HCT116 (cell line): Measurements from ENCODE around the gene PODN. TPM values are rescaled to one million over a fixed set of nuclear protein-coding genes. Genes with fewer than 3 reads are reported as not detected.

Experiments used
- ATAC-seq: fragments of 200-7000 bp; cut with Tn5 transposase; 2 replicates; pipeline ENCODE4 v1.9.1; 2020; ENCODE audit warnings: mild to moderate bottlenecking, moderate library complexity
- BruUV-seq: library from RNA; stranded (reverse); fragments of 400-500 nt; replicated peaks from 2 replicates; lab custom pipeline; 2021; lab: Mats Ljungman, UMichigan
- CTCF ChIA-PET: fragments of 300-600 bp; sonication (Branson Sonifier 250); formaldehyde crosslinking; loops from one replicate; lab custom pipeline; 2021; ENCODE audit warnings: antibody characterized with exemption; lab: Charles Lee
- POLR2A ChIA-PET: fragments of 300-600, 350-600 bp; sonication (Branson Sonifier 250); formaldehyde crosslinking; loops from one replicate; lab custom pipeline; 2021; ENCODE audit warnings: antibody characterized with exemption; lab: Charles Lee
- RAD21 ChIA-PET, 2 experiments: fragments of 300-600 bp; sonication (Branson Sonifier 250); formaldehyde crosslinking; loops; one replicate each; lab custom pipeline; 2023; ENCODE audit warnings: low total read pairs in 2 of 2; ENCODE audit not compliant: uncharacterized antibody in 2 of 2, unreplicated experiment in 2 of 2, low non-redundant PET in 1 of 2; lab: Charles Lee
- DNase-seq: peaks from one replicate; pipeline ENCODE4 v3.0.0-alpha.2; 2010; ENCODE audit warnings: low read depth, low spot score
- H2AFZ ChIP-seq: fragments of 200-600 bp; shearing (Covaris generic), sonication (generic); 2 replicates; pipeline ENCODE4 v1.6.1; 2017; ENCODE audit warnings: low read depth, mixed run types, mixed read lengths, antibody characterized with exemption, low read length; ENCODE audit not compliant: poor library complexity, severe bottlenecking
- H3K27ac ChIP-seq: 2 replicates; pipeline ENCODE4 v1.5.1; 2012; ENCODE audit warnings: low read depth, low read length
- H3K27me3 ChIP-seq: fragments of 200-600 bp; sonication (generic); 2 replicates; pipeline ENCODE4 v1.6.1; 2016; ENCODE audit warnings: mixed run types, low read length, mixed read lengths; ENCODE audit not compliant: insufficient read depth
- H3K36me3 ChIP-seq, 2 experiments: fragments of 200-500 bp in 1 of 2; fragments of 200-600 bp in 1 of 2; sonication (Bioruptor generic) in 1 of 2; sonication (generic) in 1 of 2; 2 replicates each; pipeline versions ENCODE4 v1.5.1 to v1.6.1; 2014 to 2016; ENCODE audit warnings: low read length in 2 of 2, inconsistent platforms in 1 of 2, mixed read lengths in 1 of 2, mixed run types in 1 of 2; ENCODE audit not compliant: insufficient read depth in 2 of 2, control insufficient read depth in 1 of 2
- H3K4me1 ChIP-seq, 2 experiments: fragments of 200-600 bp in 1 of 2; sonication (generic) in 1 of 2; 2 replicates each; pipeline versions ENCODE4 v1.5.1 to v1.6.1; 2012 to 2017; ENCODE audit warnings: low read length in 2 of 2, inconsistent platforms in 1 of 2, mild to moderate bottlenecking in 1 of 2, mixed read lengths in 1 of 2, mixed run types in 1 of 2, moderate library complexity in 1 of 2; ENCODE audit not compliant: insufficient read depth in 2 of 2, control insufficient read depth in 1 of 2
- H3K4me2 ChIP-seq: fragments of 200-600 bp; sonication (generic); 2 replicates; pipeline ENCODE4 v1.6.1; 2017; ENCODE audit warnings: mixed run types, low read length, mixed read lengths
- H3K4me3 ChIP-seq, 2 experiments: fragments of 200-600 bp in 1 of 2; sonication (generic) in 1 of 2; replicated peaks in 1 of 2; 2 replicates each; pipeline ENCODE4 v1.5.1; 2011 to 2016; ENCODE audit warnings: low read length in 2 of 2, control low read depth in 1 of 2, low read depth in 1 of 2, mild to moderate bottlenecking in 1 of 2, mixed read lengths in 1 of 2, mixed run types in 1 of 2
- H3K79me2 ChIP-seq: fragments of 200-600 bp; sonication (generic); 2 replicates; pipeline ENCODE4 v1.6.1; 2017; ENCODE audit warnings: mild to moderate bottlenecking, mixed run types, low read length, moderate library complexity, mixed read lengths; ENCODE audit not compliant: insufficient read depth
- H3K9ac ChIP-seq: fragments of 200-600 bp; sonication (generic); 2 replicates; pipeline ENCODE4 v1.6.1; 2016; ENCODE audit warnings: low read length, mixed read lengths
- H3K9me2 ChIP-seq: fragments of 200-600 bp; sonication (generic), shearing (Covaris generic); 2 replicates; pipeline ENCODE4 v1.6.1; 2017; ENCODE audit warnings: mixed run types, mild to moderate bottlenecking, moderate library complexity; ENCODE audit not compliant: insufficient read depth
- H3K9me3 ChIP-seq, 2 experiments: fragments of 200-500 bp in 1 of 2; fragments of 200-600 bp in 1 of 2; sonication (Bioruptor generic) in 1 of 2; sonication (generic) in 1 of 2; 2 replicates each; pipeline ENCODE4 v1.6.1; 2014 to 2017; ENCODE audit warnings: low read length in 2 of 2, mixed read lengths in 2 of 2, inconsistent platforms in 1 of 2, low read depth in 1 of 2, mild to moderate bottlenecking in 1 of 2, mixed run types in 1 of 2, moderate library complexity in 1 of 2; ENCODE audit not compliant: control insufficient read depth in 1 of 2, insufficient read depth in 1 of 2
- H4K20me1 ChIP-seq: fragments of 200-600 bp; sonication (generic), shearing (Covaris generic); 2 replicates; pipeline ENCODE4 v1.6.1; 2017; ENCODE audit warnings: mixed run types, mild to moderate bottlenecking, moderate library complexity; ENCODE audit not compliant: insufficient read depth
- ATF3 ChIP-seq: IDR thresholded peaks from 2 replicates; pipeline ENCODE4 v1.6.1; 2012
- CEBPB ChIP-seq: IDR thresholded peaks from 2 replicates; pipeline ENCODE4 v1.6.1; 2012; ENCODE audit warnings: low read depth
- CTCF ChIP-seq, 3 experiments: fragments of 200-600 bp in 1 of 3; sonication (generic) in 1 of 3; IDR thresholded peaks in 2 of 3; conservative IDR thresholded peaks in 1 of 3; 2 replicates each; pipeline ENCODE4 v1.5.1; 2012 to 2017; ENCODE audit warnings: low read depth in 2 of 3, low read length in 2 of 3, antibody characterized with exemption in 1 of 3, borderline replicate concordance in 1 of 3, control low read depth in 1 of 3, mild to moderate bottlenecking in 1 of 3, mixed read lengths in 1 of 3, mixed run types in 1 of 3, moderate library complexity in 1 of 3; ENCODE audit not compliant: insufficient read depth in 1 of 3
- EGR1 ChIP-seq: IDR thresholded peaks from 2 replicates; pipeline ENCODE4 v1.6.1; 2012; ENCODE audit warnings: low read depth
- ELF1 ChIP-seq: IDR thresholded peaks from 2 replicates; pipeline ENCODE4 v1.6.1; 2012; ENCODE audit warnings: low read depth, borderline replicate concordance
- EZH2 ChIP-seq: fragments of 200-600 bp; sonication (generic); IDR thresholded peaks from 2 replicates; pipeline ENCODE4 v1.6.1; 2017; ENCODE audit warnings: antibody characterized with exemption, mixed run types
- EZH2phosphoT487 ChIP-seq: fragments of 200-600 bp; IDR thresholded peaks from 2 replicates; pipeline ENCODE4 v1.6.1; 2018; ENCODE audit warnings: antibody characterized with exemption, borderline replicate concordance
- FOSL1 ChIP-seq: IDR thresholded peaks from 2 replicates; pipeline ENCODE4 v1.6.1; 2012; ENCODE audit warnings: low read depth
- POLR2A ChIP-seq: IDR thresholded peaks from 2 replicates; pipeline ENCODE4 v1.7.0; 2011; ENCODE audit warnings: borderline replicate concordance; ENCODE audit not compliant: insufficient read depth, insufficient read length; ENCODE audit errors: extremely low read depth
- RAD21 ChIP-seq: IDR thresholded peaks from 2 replicates; pipeline ENCODE4 v1.6.1; 2012; ENCODE audit warnings: low read depth, mild to moderate bottlenecking
- REST ChIP-seq: IDR thresholded peaks from 2 replicates; pipeline ENCODE4 v1.6.1; 2012; ENCODE audit warnings: low read depth
- SIN3A ChIP-seq: IDR thresholded peaks from 2 replicates; pipeline ENCODE4 v1.6.1; 2012; ENCODE audit warnings: low read depth
- SRF ChIP-seq: IDR thresholded peaks from 2 replicates; pipeline ENCODE4 v1.6.1; 2012; ENCODE audit warnings: low read depth
- TCF7L2 ChIP-seq: IDR thresholded peaks from 2 replicates; pipeline ENCODE4 v1.7.0; 2011; ENCODE audit warnings: borderline replicate concordance, inconsistent platforms; ENCODE audit not compliant: insufficient read depth, insufficient read length; ENCODE audit errors: extremely low read depth
- ZFX ChIP-seq: fragments of 450-650 bp; IDR thresholded peaks from 2 replicates; pipeline ENCODE4 v1.6.1; 2017
- intact Hi-C: fragments of 100-400 bp; cut with micrococcal nuclease; formaldehyde crosslinking; loops from 2 replicates; pipeline ENCODE4 v1.10.0; 2022
- total RNA-seq: library from RNA; stranded (reverse); gene quantifications from one replicate; pipeline ENCODE4 v1.2.1, GENCODE V29; 2021; ENCODE audit not compliant: unreplicated experiment

PODN gene
- total RNA-seq, 1 experiment from 2014 or later = 0.22 TPM

GRCh38 chr1:53038566-53038965 lies 23.4 kb upstream of the PODN start:
- Histone ChIP-seq H3K9ac (no peak overlapping the region), H3K4me2 (no peak overlapping the region), H3K36me3 (no peaks in the 10 kb centered on the region), H3K9me2 (no peaks in the 10 kb centered on the region), H3K27ac (no peak overlapping the region), H4K20me1 (no peaks in the 10 kb centered on the region), H3K4me1 (no peaks in the 10 kb centered on the region), H2AFZ (no peak overlapping the region), H3K4me3 (no peak overlapping the region), H3K79me2 (no peaks in the 10 kb centered on the region), H3K27me3 (no peaks in the 10 kb centered on the region), H3K9me3 (no peaks in the 10 kb centered on the region)
- ChIA-PET CTCF (no interaction called here), RAD21 (no interaction called here), POLR2A (no interaction called here)
- ATAC-seq (no peak), DNase-seq (no peak)
- intact Hi-C loops = no loop called here
- BruUV-seq = no TSS peak
- TF ChIP-seq TCF7L2 (no peak), ZFX (no peak), SRF (no peak), EZH2 (no peak), RAD21 (no peak), SIN3A (no peak), FOSL1 (no peak), CEBPB (no peak), ELF1 (no peak), EGR1 (no peak), POLR2A (no peak)

- ATAC-seq (no peak), DNase-seq (no peak)
- Histone ChIP-seq H3K9me2 (no peaks in the 10 kb centered on the region), H3K27me3 (no peaks in the 10 kb centered on the region), H3K27ac (no peak overlapping the region), H2AFZ (no peak overlapping the region), H4K20me1 (no peaks in the 10 kb centered on the region), H3K4me3 (no peak overlapping the region), H3K4me2 (no peak overlapping the region), H3K79me2 (no peaks in the 10 kb centered on the region), H3K9ac (no peak overlapping the region), H3K4me1 (peaks cover 4 to 12% of the 10 kb centered on the region in 2 experiments; a peak in 1 of 4 replicates), H3K36me3 (no peaks in the 10 kb centered on the region), H3K9me3 (no peaks in the 10 kb centered on the region)
- RAD21 ChIA-PET = no interaction called here
- POLR2A ChIA-PET = no interaction called here
- no TSS peak for BruUV-seq
- CTCF ChIA-PET = no interaction called here
- TF ChIP-seq ATF3 (no peak), TCF7L2 (no peak), CTCF (IDR thresholded peaks at IDR 0.05 in 2 of 3, conservative IDR thresholded peaks at IDR 0.05 in 1 of 3; ENCODE audit: borderline replicate concordance in 1 of 3, insufficient read depth in 1 of 3, low read depth in 2 of 3, low read length in 2 of 3) (no peak), ZFX (no peak), EGR1 (no peak), CEBPB (no peak), EZH2phosphoT487 (no peak), REST (no peak), SRF (no peak), RAD21 (no peak), ELF1 (no peak)
- TF ChIP-seq, all 23 proteins: peak for 0
- intact Hi-C loops = no loop called here
Observed at GRCh38 chr1:53043271-53043670, 18.7 kb upstream of the PODN start.
